ENCODE measurements around the gene ATP2C2.
"Not testable (repeated sequence)": the region's sequence is repeated elsewhere in the genome, so short reads cannot be mapped to it uniquely, and the experiment has no call there.

GRCh38 chr16:84420556-84420955 lies 52.2 kb downstream of the ATP2C2 start:
- TF ChIP-seq CTCF (IDR thresholded peaks at IDR 0.05 in 2 of 3, conservative IDR thresholded peaks at IDR 0.05 in 1 of 3; ENCODE audit: borderline replicate concordance in 1 of 3, insufficient read depth in 1 of 3, low read depth in 2 of 3, low read length in 2 of 3); CEBPB (IDR thresholded peaks at IDR 0.05; ENCODE audit: low read depth); POLR2AphosphoS5 (IDR thresholded peaks at IDR 0.05; ENCODE audit: low read depth, low read length); REST (IDR thresholded peaks at IDR 0.05; ENCODE audit: low read depth); EZH2 (IDR thresholded peaks at IDR 0.05); POLR2A (IDR thresholded peaks at IDR 0.05; ENCODE audit: borderline replicate concordance, extremely low read depth, insufficient read depth, insufficient read length); ZBTB33 (IDR thresholded peaks at IDR 0.05; ENCODE audit: extremely low read depth, insufficient replicate concordance, low read length); ZFX (IDR thresholded peaks at IDR 0.05): not testable (repeated sequence)

Data from HCT116 (cell line).